H1 (cell line): ENCODE data around the gene VPS13D. TPM values are rescaled to one million over a fixed set of nuclear protein-coding genes. Genes with fewer than 3 reads are reported as not detected.

ENCODE experiments used
- CTCF ChIA-PET: fragments of 300-600 bp; sonication (Branson Sonifier 250); formaldehyde crosslinking; loops from one replicate; lab custom pipeline; 2021; ENCODE audit not compliant: partially characterized antibody; lab: Charles Lee
- POLR2A ChIA-PET: fragments of 300-600 bp; sonication (Branson Sonifier 250); formaldehyde crosslinking; loops from one replicate; lab custom pipeline; 2021; ENCODE audit warnings: inconsistent platforms; ENCODE audit not compliant: partially characterized antibody; lab: Charles Lee
- DNase-seq, 2 experiments: peaks; one replicate each; pipeline versions ENCODE4 v3.0.0 to v3.0.0-alpha.2; 2010 to 2022; ENCODE audit warnings: low spot score in 2 of 2, low read depth in 1 of 2, mixed read lengths in 1 of 2
- FAIRE-seq: peaks from 2 replicates; lab custom pipeline; 2011; peaks lifted over from hg19 to GRCh38; lab: Jason Lieb, UNC
- H2AFZ ChIP-seq: 2 replicates; pipeline ENCODE4 v1.8.1; 2012; ENCODE audit warnings: low read length, inconsistent platforms
- H2AK5ac ChIP-seq: 2 replicates; pipeline ENCODE4 v1.6.1; 2013; ENCODE audit warnings: low read depth, low read length
- H2BK120ac ChIP-seq: replicated peaks from 2 replicates; pipeline ENCODE3; 2013; ENCODE audit warnings: low read depth, low read length, inconsistent platforms
- H2BK12ac ChIP-seq: 2 replicates; pipeline ENCODE4 v1.6.1; 2013; ENCODE audit warnings: low read depth, low read length
- H2BK15ac ChIP-seq: 2 replicates; pipeline ENCODE4 v1.6.1; 2013; ENCODE audit warnings: low read length
- H2BK20ac ChIP-seq: 2 replicates; pipeline ENCODE4 v1.6.1; 2013; ENCODE audit warnings: low read length
- H2BK5ac ChIP-seq: 2 replicates; pipeline ENCODE4 v1.6.1; 2013; ENCODE audit warnings: low read depth, low read length
- H3K14ac ChIP-seq: 2 replicates; pipeline ENCODE4 v1.6.1; 2013; ENCODE audit warnings: inconsistent platforms; ENCODE audit not compliant: insufficient read length
- H3K18ac ChIP-seq: 2 replicates; pipeline ENCODE4 v1.6.1; 2013; ENCODE audit warnings: low read length; ENCODE audit errors: extremely low read depth
- H3K23ac ChIP-seq: 2 replicates; pipeline ENCODE4 v1.6.1; 2013; ENCODE audit warnings: inconsistent platforms; ENCODE audit not compliant: insufficient read length
- H3K23me2 ChIP-seq: 2 replicates; pipeline ENCODE4 v1.6.1; 2013; ENCODE audit warnings: low read depth, low read length
- H3K27ac ChIP-seq: 2 replicates; pipeline ENCODE4 v1.6.1; 2011; ENCODE audit warnings: low read depth, low read length, inconsistent platforms
- H3K27me3 ChIP-seq, 4 experiments: replicated peaks in 1 of 4; 1 replicate in 1 of 4; 2 replicates in 3 of 4; pipeline versions ENCODE4 v1.6.1 to v1.8.1; 2011 to 2013; ENCODE audit warnings: low read length in 3 of 4, mild to moderate bottlenecking in 3 of 4, inconsistent platforms in 2 of 4, mixed read lengths in 2 of 4, moderate library complexity in 1 of 4; ENCODE audit not compliant: control insufficient read depth in 3 of 4, insufficient read depth in 3 of 4; ENCODE audit errors: extremely low read depth in 1 of 4
- H3K36me3 ChIP-seq, 4 experiments: 2 replicates each; pipeline versions ENCODE4 v1.6.1 to v1.8.1; 2011 to 2013; ENCODE audit warnings: mild to moderate bottlenecking in 4 of 4, low read length in 3 of 4, moderate library complexity in 2 of 4, control low read depth in 1 of 4, inconsistent platforms in 1 of 4; ENCODE audit not compliant: insufficient read depth in 4 of 4, control insufficient read depth in 2 of 4
- H3K4ac ChIP-seq: replicated peaks from 2 replicates; pipeline ENCODE3; 2013; ENCODE audit warnings: low read length, low read depth, mixed read lengths, inconsistent platforms; ENCODE audit not compliant: insufficient read length
- H3K4me1 ChIP-seq, 4 experiments: replicated peaks in 1 of 4; 1 replicate in 1 of 4; 2 replicates in 3 of 4; pipeline versions ENCODE4 v1.6.1 to v1.8.1; 2011 to 2013; ENCODE audit warnings: low read length in 3 of 4, inconsistent platforms in 2 of 4, mixed read lengths in 1 of 4; ENCODE audit not compliant: insufficient read depth in 4 of 4, control insufficient read depth in 3 of 4
- H3K4me2 ChIP-seq, 2 experiments: 2 replicates each; pipeline versions ENCODE4 v1.6.1 to v1.8.1; 2011 to 2013; ENCODE audit warnings: low read depth in 2 of 2, low read length in 2 of 2, control low read depth in 1 of 2, inconsistent platforms in 1 of 2, mild to moderate bottlenecking in 1 of 2; ENCODE audit not compliant: insufficient read depth in 1 of 2
- H3K4me3 ChIP-seq, 4 experiments: fragments of 200-600, 300-600 bp in 1 of 4; sonication (generic), shearing (Covaris generic), sonication (Bioruptor Twin) in 1 of 4; 2 replicates each; pipeline versions ENCODE4 v1.5.1 to v1.8.1; 2011 to 2016; ENCODE audit warnings: low read length in 4 of 4, low read depth in 3 of 4, control low read depth in 2 of 4, inconsistent platforms in 2 of 4, mild to moderate bottlenecking in 2 of 4, mixed read lengths in 1 of 4, moderate library complexity in 1 of 4; ENCODE audit not compliant: insufficient read depth in 2 of 4; ENCODE audit errors: extremely low read depth in 1 of 4
- H3K56ac ChIP-seq: replicated peaks from 2 replicates; pipeline ENCODE3; 2013; ENCODE audit warnings: low read depth, mild to moderate bottlenecking, mixed read lengths, low read length, inconsistent platforms; ENCODE audit not compliant: insufficient read length
- H3K79me1 ChIP-seq: 2 replicates; pipeline ENCODE4 v1.6.1; 2013; ENCODE audit warnings: low read depth, low read length, control low read depth
- H3K79me2 ChIP-seq, 2 experiments: 2 replicates each; pipeline versions ENCODE4 v1.6.1 to v1.8.1; 2012 to 2013; ENCODE audit warnings: low read length in 2 of 2, mild to moderate bottlenecking in 2 of 2, inconsistent platforms in 1 of 2; ENCODE audit not compliant: insufficient read depth in 2 of 2, control insufficient read depth in 1 of 2
- H3K9ac ChIP-seq, 4 experiments: replicated peaks in 1 of 4; 1 replicate in 1 of 4; 2 replicates in 3 of 4; pipeline versions ENCODE4 v1.6.1 to v1.8.1; 2011 to 2013; ENCODE audit warnings: low read depth in 3 of 4, low read length in 3 of 4, control low read depth in 2 of 4, mild to moderate bottlenecking in 2 of 4, moderate library complexity in 2 of 4, inconsistent platforms in 1 of 4; ENCODE audit errors: extremely low read depth in 1 of 4
- H3K9me3 ChIP-seq, 2 experiments: 2 replicates each; pipeline versions ENCODE4 v1.6.1 to v1.8.1; 2012 to 2013; ENCODE audit warnings: mild to moderate bottlenecking in 2 of 2, moderate library complexity in 2 of 2, control low read depth in 1 of 2, inconsistent platforms in 1 of 2, low read depth in 1 of 2, low read length in 1 of 2, mixed read lengths in 1 of 2; ENCODE audit not compliant: insufficient read depth in 2 of 2
- H4K20me1 ChIP-seq, 2 experiments: replicated peaks in 1 of 2; 2 replicates each; pipeline versions ENCODE3 to v1.8.1; 2011 to 2013; ENCODE audit warnings: inconsistent platforms in 2 of 2, low read length in 2 of 2, mild to moderate bottlenecking in 1 of 2; ENCODE audit not compliant: insufficient read depth in 2 of 2, control insufficient read depth in 1 of 2
- H4K5ac ChIP-seq: 2 replicates; pipeline ENCODE4 v1.6.1; 2013; ENCODE audit warnings: low read length, low read depth, mixed read lengths, inconsistent platforms; ENCODE audit not compliant: insufficient read length
- H4K8ac ChIP-seq: 2 replicates; pipeline ENCODE4 v1.8.0; 2013; ENCODE audit warnings: mild to moderate bottlenecking, moderate library complexity, low read length, inconsistent platforms; ENCODE audit not compliant: insufficient read depth; ENCODE audit errors: extremely low read depth
- H4K91ac ChIP-seq: replicated peaks from 2 replicates; pipeline ENCODE3; 2013; ENCODE audit warnings: low read length, mixed read lengths, inconsistent platforms; ENCODE audit not compliant: insufficient read length
- KDM5A ChIP-seq: fragments of 200-600 bp; IDR thresholded peaks from 2 replicates; pipeline ENCODE4 v1.7.1; 2012; ENCODE audit warnings: mild to moderate bottlenecking, low read length, inconsistent platforms, mixed read lengths
- NRF1 ChIP-seq: IDR thresholded peaks from 2 replicates; pipeline ENCODE4 v1.6.1; 2011; ENCODE audit warnings: mild to moderate bottlenecking, low read depth, low read length, improper control_type of control experiment
- TBP ChIP-seq: IDR thresholded peaks from 2 replicates; pipeline ENCODE4 v1.6.1; 2011; ENCODE audit warnings: low read depth, low read length, improper control_type of control experiment
- WGBS, 2 experiments: shearing (Covaris generic) in 1 of 2; methylation state at CpG; one replicate each; pipeline versions ENCODE4 v1.1.6 to v1.1.7; 2013 to 2015; ENCODE audit warnings: low lambda C conversion rate in 2 of 2, mixed read lengths in 2 of 2, inconsistent platforms in 1 of 2, low coverage in 1 of 2, missing lambda C conversion rate in 1 of 2; ENCODE audit not compliant: insufficient replicate concordance in 2 of 2, insufficient coverage in 1 of 2, insufficient read length in 1 of 2; ENCODE audit errors: extremely low coverage in 1 of 2, missing lambda C conversion rate in 1 of 2; 5-methylcytosine and 5-hydroxymethylcytosine counted together
- polyA plus RNA-seq, 7 experiments: library from polyadenylated mRNA; depleted of rRNA in 3 of 7; stranded (reverse) in 5 of 7; unstranded in 2 of 7; fragments of >200 nt in 5 of 7; fragments of 200-250 nt in 2 of 7; gene quantifications; 1 replicate in 5 of 7; 2 replicates in 1 of 7; 4 replicates in 1 of 7; pipeline versions ENCODE4 v1.2.1 to v1.2.3, GENCODE V29; 2011 to 2013; ENCODE audit warnings: missing spikeins in 2 of 7, mixed read lengths in 2 of 7
- total RNA-seq: library from RNA; stranded (reverse); fragmentation: NEBNext Ultra II Directional; extraction: Animal tissue kit (Norgen Biotek cat#: 25700); gene quantifications from 2 replicates; pipeline ENCODE4 v1.2.1, GENCODE V29; 2021

VPS13D gene
- total and polyA plus RNA-seq, 2 of the 8 experiments (the other 6 are each of a cell fraction or from before 2014, with no cell fraction given): 10.9 to 31.2 TPM

DNA sequence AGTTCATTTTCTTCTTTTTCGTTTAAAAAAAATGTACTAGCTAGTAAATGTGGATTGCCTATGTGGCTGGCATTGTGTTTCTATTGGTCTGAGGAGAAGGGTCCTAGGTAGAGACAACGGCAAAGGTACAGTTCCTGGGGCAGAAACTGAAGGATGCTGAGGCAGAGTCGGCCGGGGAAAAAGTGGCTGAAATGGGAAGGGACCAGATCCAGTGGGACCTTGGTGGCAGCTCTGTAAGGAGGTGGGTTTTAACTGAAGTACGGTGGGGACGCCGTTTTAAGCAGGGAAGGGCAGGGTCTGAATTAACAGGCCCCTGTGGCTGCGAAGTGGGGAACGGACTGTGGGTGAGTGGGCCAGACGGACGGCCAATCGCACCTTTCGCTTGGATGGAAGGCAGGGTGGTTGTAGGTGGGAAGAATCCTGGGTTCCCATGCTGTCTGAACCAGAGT lies 420 bp upstream of the VPS13D start:
- Histone ChIP-seq H3K27ac (no peak overlapping the region), H2BK120ac (no peak overlapping the region)
- no peak for TF ChIP-seq TBP
- TF ChIP-seq NRF1: no peak
- TF ChIP-seq KDM5A: no peak
- TF ChIP-seq, all 59 proteins: peak for 0
- ChIA-PET CTCF (interaction anchor here (0.6 to 4.4 kb wide), 20 partner anchors 11 to 622 kb away, joined by 3 to 40 read pairs (median 4); partner anchors contain the start of gene TNFRSF1B), POLR2A (interaction anchor here (1.1 kb wide), 1 partner anchor 9 kb away, joined by 3 read pairs; no protein-coding TSS in a partner anchor)
- 0 out of 2 replicates have a peak overlapping the region, but pooled peaks have one; percentile 40 for H2BK15ac ChIP-seq
- H2BK5ac ChIP-seq: no peak overlapping the region
- peak overlapping the region; percentile 97 for H4K8ac ChIP-seq
- H3K9me3 ChIP-seq: no peaks in the 10 kb centered on the region
- FAIRE-seq (no peak), DNase-seq (no peak)
- peak overlapping the region; percentile 85 for H3K4ac ChIP-seq
- no peak overlapping the region for H3K23ac ChIP-seq
- H3K79me2 ChIP-seq: peaks cover 3 to 25% of the 10 kb centered on the region in 2 experiments; a peak in 3 of 4 replicates
- H4K91ac ChIP-seq: peak overlapping the region; percentile 97
- peak overlapping the region in 1 of 2 experiments; percentile 28; a peak in 2 of 4 replicates for H3K4me2 ChIP-seq
- peaks cover 2% of the 10 kb centered on the region in 2 experiments for H4K20me1 ChIP-seq
- peak overlapping the region in 1 of 4 experiments; percentile 95; a peak in 1 of 8 replicates for H3K4me3 ChIP-seq
- peak overlapping the region; percentile 90 for H3K18ac ChIP-seq
- H2AK5ac ChIP-seq: no peak overlapping the region
- no peaks in the 10 kb centered on the region for H3K79me1 ChIP-seq
- peak overlapping the region; percentile 82; the same call in 1 of the 2 replicates for H2AFZ ChIP-seq
- H3K23me2 ChIP-seq: peaks cover 8% of the 10 kb centered on the region; the same call in 1 of the 2 replicates
- WGBS, 2 experiments: 67% methylated on average over 13 of the region's 13 CpGs; no CpG with 5 or more reads in 1 of the 2 experiments
- H3K4me1 ChIP-seq: peaks cover 0 to 7% (median 3%) of the 10 kb centered on the region in 4 experiments; a peak in 4 of 7 replicates
- H3K14ac ChIP-seq: no peak overlapping the region
- H3K36me3 ChIP-seq: no peaks in the 10 kb centered on the region; a peak in 1 of 8 replicates
- peak overlapping the region; percentile 44; the same call in 1 of the 2 replicates for H2BK12ac ChIP-seq
- H3K27me3 ChIP-seq: no peaks in the 10 kb centered on the region; a peak in 1 of 7 replicates
- no peak overlapping the region for H3K9ac ChIP-seq
- peak overlapping the region; percentile 46 for H3K56ac ChIP-seq
- H4K5ac ChIP-seq: peak overlapping the region; percentile 86
- 0 out of 2 replicates have a peak overlapping the region, but pooled peaks have one; percentile 23 for H2BK20ac ChIP-seq
